GM13977 (cell line): ENCODE measurements around the gene GLIPR1L1.

Experiments used
- DNase-seq: peaks from one replicate; pipeline ENCODE4 v3.0.0; 2012; ENCODE audit warnings: low spot score
- in situ Hi-C: fragments of 300-500 bp; cut with MboI; formaldehyde crosslinking; loops from one replicate; pipeline ENCODE4 v1.12.0; 2022; ENCODE audit warnings: low sequenced_read_pairs, low pct_unique_long_range_greater_than_20kb, mixed read lengths, inconsistent platforms; ENCODE audit not compliant: unreplicated experiment
- TF ChIP-seq, protein P1 (sequence below): IDR thresholded peaks from 2 replicates; pipeline ENCODE4 v1.5.1; 2012; ENCODE audit warnings: mild to moderate bottlenecking, control low read depth; ENCODE audit not compliant: insufficient read depth; ENCODE audit errors: extremely low read depth, missing control alignments

The GLIPR1L1 gene

DNA sequence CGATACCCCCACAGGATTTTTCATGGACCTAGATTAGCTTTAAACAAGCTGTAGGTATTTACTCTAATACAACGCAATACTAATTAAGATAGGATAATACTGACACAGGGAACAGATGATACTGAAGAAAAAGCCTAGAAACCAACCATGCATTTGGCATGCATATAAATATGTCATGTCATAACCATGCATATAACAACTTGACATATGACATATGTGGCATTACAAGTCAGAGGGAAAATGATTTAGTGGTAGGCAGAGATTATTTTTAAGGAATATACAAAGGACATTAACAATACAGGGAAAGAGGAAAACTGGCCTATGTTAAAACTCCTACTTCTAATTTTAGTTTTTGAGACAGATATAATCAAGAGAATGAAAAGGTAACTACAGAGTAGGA is 32.2 kb upstream of the GLIPR1L1 start:
- in situ Hi-C loops, result no loop called here
- no peak for DNase-seq
- TF ChIP-seq, protein P1, sequence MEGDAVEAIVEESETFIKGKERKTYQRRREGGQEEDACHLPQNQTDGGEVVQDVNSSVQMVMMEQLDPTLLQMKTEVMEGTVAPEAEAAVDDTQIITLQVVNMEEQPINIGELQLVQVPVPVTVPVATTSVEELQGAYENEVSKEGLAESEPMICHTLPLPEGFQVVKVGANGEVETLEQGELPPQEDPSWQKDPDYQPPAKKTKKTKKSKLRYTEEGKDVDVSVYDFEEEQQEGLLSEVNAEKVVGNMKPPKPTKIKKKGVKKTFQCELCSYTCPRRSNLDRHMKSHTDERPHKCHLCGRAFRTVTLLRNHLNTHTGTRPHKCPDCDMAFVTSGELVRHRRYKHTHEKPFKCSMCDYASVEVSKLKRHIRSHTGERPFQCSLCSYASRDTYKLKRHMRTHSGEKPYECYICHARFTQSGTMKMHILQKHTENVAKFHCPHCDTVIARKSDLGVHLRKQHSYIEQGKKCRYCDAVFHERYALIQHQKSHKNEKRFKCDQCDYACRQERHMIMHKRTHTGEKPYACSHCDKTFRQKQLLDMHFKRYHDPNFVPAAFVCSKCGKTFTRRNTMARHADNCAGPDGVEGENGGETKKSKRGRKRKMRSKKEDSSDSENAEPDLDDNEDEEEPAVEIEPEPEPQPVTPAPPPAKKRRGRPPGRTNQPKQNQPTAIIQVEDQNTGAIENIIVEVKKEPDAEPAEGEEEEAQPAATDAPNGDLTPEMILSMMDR, result no peak

DNA sequence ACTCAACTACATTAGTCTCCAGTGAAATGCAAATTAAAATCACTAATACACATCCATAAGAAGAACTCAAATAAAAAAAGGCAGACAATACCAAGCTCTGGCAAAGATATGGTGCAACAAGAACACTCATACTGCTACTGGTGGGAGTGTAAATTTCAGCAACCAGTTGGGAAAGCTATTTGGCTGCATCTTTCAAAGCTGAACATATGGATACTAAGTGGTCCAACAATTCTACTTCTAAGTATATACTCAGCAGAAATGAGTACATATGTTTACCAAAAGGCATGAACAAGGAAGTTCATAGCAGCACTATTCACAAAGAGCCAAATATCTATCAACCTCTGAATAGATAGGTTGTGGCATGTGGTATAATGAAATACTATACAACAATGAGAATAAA is 31.7 kb upstream of the GLIPR1L1 start:
- no peak for DNase-seq
- in situ Hi-C loops, result no loop called here
- TF ChIP-seq, protein P1, result no peak

DNA sequence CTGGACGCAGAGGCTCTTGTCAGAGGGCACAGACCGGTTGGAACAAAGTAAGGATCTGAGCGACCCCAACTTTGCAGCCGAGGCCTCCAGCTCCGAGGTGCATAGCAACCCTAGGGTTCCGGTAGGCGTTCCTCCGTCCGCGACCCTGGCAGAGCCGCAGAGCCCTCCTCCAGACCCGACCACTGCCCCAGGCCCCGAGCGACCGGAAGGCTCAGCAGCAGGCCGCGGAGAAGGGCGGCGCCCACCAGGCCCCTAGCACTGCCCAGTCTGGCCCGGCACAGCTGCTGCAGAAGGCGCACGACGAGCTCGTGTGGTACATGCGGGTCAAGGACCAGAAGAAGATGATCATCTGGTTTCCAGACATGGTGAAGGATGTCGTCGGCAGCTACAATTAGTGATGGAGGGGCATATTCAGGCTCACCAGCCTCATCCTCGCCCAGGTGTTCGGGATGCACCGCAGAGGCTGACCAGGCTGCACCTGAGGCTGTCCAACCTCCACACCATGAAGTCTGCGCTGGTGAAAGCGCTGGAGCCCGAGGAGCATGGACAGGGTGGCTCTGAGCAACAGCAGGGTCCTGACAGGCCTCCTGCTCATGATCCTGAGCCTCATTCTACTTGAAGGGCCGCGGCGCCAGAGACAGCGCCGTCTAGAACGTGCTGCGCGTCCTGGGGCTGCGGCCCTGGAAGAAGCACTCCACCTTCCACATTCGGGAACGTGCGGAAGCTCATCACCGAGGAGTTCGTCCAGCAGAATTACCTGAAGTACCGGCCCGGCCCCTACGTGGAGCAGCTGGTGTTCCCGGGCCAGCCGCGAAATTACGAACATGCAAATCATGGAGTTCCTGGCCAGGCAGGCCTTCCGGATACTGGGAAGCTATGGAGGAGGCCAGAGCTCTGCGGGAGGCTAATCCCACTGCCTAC is 28.8 kb upstream of the GLIPR1L1 start:
- in situ Hi-C loops, result no loop called here
- no peak for DNase-seq
- TF ChIP-seq, protein P1, result no peak

DNA sequence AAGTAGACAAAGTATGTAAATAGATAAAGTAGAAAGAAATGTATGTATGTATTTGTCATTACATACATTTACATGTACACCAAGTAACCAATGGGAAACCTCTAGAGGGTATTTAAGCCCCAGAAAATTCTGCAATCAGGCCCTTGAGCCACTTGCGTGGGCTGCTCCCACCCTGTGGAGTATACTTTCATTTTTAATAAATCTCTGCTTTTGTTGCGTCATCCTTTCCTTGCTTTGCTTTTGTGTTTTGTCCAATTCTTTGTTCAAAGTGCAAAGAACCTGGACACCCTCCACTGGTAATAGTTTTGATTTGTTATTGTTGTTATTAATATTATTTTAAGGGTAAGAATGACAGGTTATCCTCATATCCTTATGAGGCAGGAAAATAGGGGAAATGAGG is 26.2 kb upstream of the GLIPR1L1 start:
- in situ Hi-C loops, result no loop called here
- TF ChIP-seq, protein P1, result no peak
- DNase-seq, result no peak

DNA sequence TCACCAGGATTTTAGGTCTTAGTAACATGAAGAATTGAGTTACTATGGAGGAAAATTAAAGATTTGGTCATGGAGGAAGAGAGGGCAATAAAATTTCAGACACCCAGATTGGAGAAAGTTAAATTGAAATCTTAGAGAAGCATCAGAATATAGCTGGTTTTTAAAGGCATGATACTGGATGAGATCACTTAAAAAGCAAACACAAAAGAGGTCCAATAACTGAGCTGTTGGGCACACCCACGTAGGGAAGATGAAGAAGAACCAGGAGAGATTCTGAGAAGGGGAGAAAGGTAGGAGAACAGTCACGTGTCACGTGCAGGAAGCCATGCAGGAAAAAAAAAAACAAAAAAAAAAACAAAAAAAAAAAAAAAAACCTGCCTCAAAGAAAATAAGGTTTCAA is 23.1 kb upstream of the GLIPR1L1 start:
- no peak for DNase-seq
- in situ Hi-C loops, result no loop called here
- TF ChIP-seq, protein P1, result no peak

DNA sequence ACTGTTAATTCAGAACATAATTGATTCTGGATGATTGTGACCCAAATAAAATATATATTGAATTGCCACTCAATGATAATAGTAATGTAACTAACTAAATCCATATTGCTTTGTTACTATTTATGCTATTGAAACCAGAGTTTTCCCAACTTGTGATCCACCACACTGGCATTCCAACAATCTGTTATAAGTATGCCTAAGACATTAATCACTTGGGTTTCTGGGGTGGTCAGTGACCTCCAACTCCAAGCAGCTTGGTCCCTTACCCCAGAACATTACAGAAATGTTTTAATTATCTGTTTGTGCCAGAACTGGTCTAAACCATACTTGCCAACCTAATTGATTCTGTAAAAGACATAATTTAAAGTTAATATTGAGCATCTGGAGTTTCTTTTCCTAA is 19.0 kb upstream of the GLIPR1L1 start:
- TF ChIP-seq, protein P1, result no peak
- in situ Hi-C loops, result no loop called here
- no peak for DNase-seq
